HepG2 (cell line): ENCODE data around the gene THOC6. TPM values are rescaled to one million over a fixed set of nuclear protein-coding genes. Genes with fewer than 3 reads are reported as not detected.

ENCODE experiments used
- ATRX ChIP-seq: sonication (generic); formaldehyde crosslinking; IDR thresholded peaks from 2 replicates; pipeline ENCODE4 v1.4.0; 2020; ENCODE audit warnings: missing genetic modification reagents, borderline replicate concordance
- EEA1 ChIP-seq: sonication (generic); formaldehyde crosslinking; IDR thresholded peaks from 2 replicates; pipeline ENCODE4 v1.5.1; 2020; ENCODE audit warnings: mild to moderate bottlenecking, missing genetic modification reagents, borderline replicate concordance
- HDAC1 ChIP-seq: sonication (generic); formaldehyde crosslinking; IDR thresholded peaks from 2 replicates; pipeline ENCODE4 v1.5.1; 2020; ENCODE audit warnings: mild to moderate bottlenecking, missing genetic modification reagents
- HMG20A ChIP-seq: IDR thresholded peaks from 2 replicates; pipeline ENCODE4 v1.6.1; 2016; ENCODE audit warnings: borderline replicate concordance
- MED1 ChIP-seq: sonication (generic); formaldehyde crosslinking; IDR thresholded peaks from 2 replicates; pipeline ENCODE4 v1.4.0; 2020; ENCODE audit warnings: missing genetic modification reagents
- MEF2D ChIP-seq: sonication (generic); formaldehyde crosslinking; IDR thresholded peaks from 2 replicates; pipeline ENCODE4 v1.5.1; 2020; ENCODE audit warnings: mild to moderate bottlenecking, missing genetic modification reagents
- MIXL1 ChIP-seq: IDR thresholded peaks from 2 replicates; pipeline ENCODE4 v1.6.1; 2016
- NKX3-1 ChIP-seq: sonication (generic); formaldehyde crosslinking; IDR thresholded peaks from 2 replicates; pipeline ENCODE4 v1.5.0; 2020; ENCODE audit warnings: missing genetic modification reagents
- NPAS2 ChIP-seq: sonication (generic); formaldehyde crosslinking; IDR thresholded peaks from 2 replicates; pipeline ENCODE4 v1.8.0; 2022; ENCODE audit warnings: mild to moderate bottlenecking, missing genetic modification reagents, borderline replicate concordance
- PAF1 ChIP-seq: IDR thresholded peaks from 2 replicates; pipeline ENCODE4 v1.6.1; 2016; ENCODE audit warnings: missing genetic modification reagents, missing compliant biosample characterization
- RNF2 ChIP-seq: fragments of 450-650 bp; conservative IDR thresholded peaks from 2 replicates; pipeline ENCODE4 v1.6.1; 2016; ENCODE audit warnings: low read depth
- SALL1 ChIP-seq: sonication (generic); formaldehyde crosslinking; IDR thresholded peaks from 2 replicates; pipeline ENCODE4 v1.8.0; 2022; ENCODE audit warnings: mild to moderate bottlenecking, missing genetic modification reagents
- SIN3B ChIP-seq: fragments of 150-350 bp; IDR thresholded peaks from 2 replicates; pipeline ENCODE4 v1.6.1; 2014; ENCODE audit warnings: low read length
- SMARCC2 ChIP-seq: fragments of 450-650 bp; IDR thresholded peaks from 2 replicates; pipeline ENCODE4 v1.6.1; 2017; ENCODE audit warnings: antibody characterized with exemption, mild to moderate bottlenecking
- SOX5 ChIP-seq: IDR thresholded peaks from 2 replicates; pipeline ENCODE4 v1.6.1; 2016; ENCODE audit warnings: borderline replicate concordance
- SUZ12 ChIP-seq: fragments of 150-350 bp; IDR thresholded peaks from 2 replicates; pipeline ENCODE4 v1.6.1; 2014; ENCODE audit warnings: low read depth, low read length
- ZNF136 ChIP-seq: sonication (generic); formaldehyde crosslinking; IDR thresholded peaks from 2 replicates; pipeline ENCODE4 v1.8.1; 2022; ENCODE audit warnings: low read depth, mild to moderate bottlenecking, moderate library complexity, missing genetic modification reagents
- ZNF207 ChIP-seq: fragments of 450-650 bp; IDR thresholded peaks from 2 replicates; pipeline ENCODE4 v1.6.1; 2016; ENCODE audit warnings: antibody characterized with exemption, borderline replicate concordance
- ZNF331 ChIP-seq: sonication (generic); formaldehyde crosslinking; IDR thresholded peaks from 2 replicates; pipeline ENCODE4 v1.4.0; 2020; ENCODE audit warnings: missing genetic modification reagents
- ZNF33B ChIP-seq: sonication (generic); formaldehyde crosslinking; IDR thresholded peaks from 2 replicates; pipeline ENCODE4 v1.5.1; 2020; ENCODE audit warnings: mild to moderate bottlenecking, missing genetic modification reagents
- polyA plus RNA-seq, 8 experiments: library from polyadenylated mRNA; depleted of rRNA in 3 of 8; stranded (reverse) in 7 of 8; unstranded in 1 of 8; fragments of >200 nt; fragmentation: Illumina TruSeq in 4 of 8; extraction: Trizol in 4 of 8; gene quantifications; 2 replicates each; pipeline versions ENCODE4 v1.2.1 to v1.2.3, GENCODE V29; 2011 to 2016; ENCODE audit warnings: low read depth in 4 of 8, missing spikeins in 1 of 8, mixed read lengths in 1 of 8; ENCODE audit not compliant: insufficient read depth in 1 of 8
- total RNA-seq, 5 experiments: library from RNA; depleted of rRNA; stranded (reverse); fragments of >200 nt; fragmentation: Illumina TruSeq; extraction: Trizol; gene quantifications; 2 replicates each; pipeline ENCODE4 v1.2.3, GENCODE V29; 2016; ENCODE audit warnings: low read depth in 1 of 5
- TF ChIP-seq, protein P1 (sequence below): sonication (generic); formaldehyde crosslinking; IDR thresholded peaks from 2 replicates; pipeline ENCODE4 v1.4.0; 2020; ENCODE audit warnings: missing genetic modification reagents, borderline replicate concordance
- TF ChIP-seq, protein P2 (sequence below): sonication (generic); formaldehyde crosslinking; IDR thresholded peaks from 2 replicates; pipeline ENCODE4 v1.5.1; 2020; ENCODE audit warnings: mild to moderate bottlenecking, missing genetic modification reagents, borderline replicate concordance

The THOC6 gene
- total and polyA plus RNA-seq, 2 of the 13 experiments (the other 11 are each of a cell fraction or from before 2014, with no cell fraction given), result 32.1 to 37.0 TPM

DNA sequence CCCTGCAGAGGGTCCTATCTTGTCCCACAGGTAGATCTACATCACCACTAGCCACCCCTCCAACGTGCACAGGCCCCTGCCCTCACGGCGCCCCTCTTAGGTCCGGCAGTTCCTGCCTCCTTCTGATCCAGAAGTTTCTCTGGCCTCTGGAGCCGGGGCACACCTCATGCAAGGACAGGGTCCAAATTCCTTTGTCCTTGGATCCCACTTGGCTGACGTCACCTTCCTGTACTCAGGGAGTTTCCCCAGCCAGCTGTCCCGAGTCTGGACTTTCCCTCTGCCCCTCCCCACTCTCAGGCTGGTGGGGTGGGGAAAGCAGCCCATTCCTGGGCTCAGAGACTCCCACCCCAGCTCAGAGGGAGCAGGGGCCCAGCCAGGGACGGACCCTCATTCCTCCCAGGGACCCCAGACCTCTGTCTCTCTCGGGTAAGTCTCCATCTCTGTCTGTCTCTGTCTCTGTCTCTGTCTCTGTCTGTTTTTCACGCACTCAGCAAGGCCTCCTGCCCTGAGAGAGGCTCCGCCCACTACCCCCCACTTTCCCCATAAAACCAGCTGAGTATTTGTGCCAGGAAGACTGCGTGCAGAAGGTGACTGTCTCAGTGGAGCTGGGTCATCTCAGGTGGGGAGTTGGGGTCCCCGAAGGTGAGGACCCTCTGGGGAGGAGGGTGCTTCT is 41.4 kb downstream of the THOC6 start, which contains the start of gene IL32 (continued):
- TF ChIP-seq MIXL1 (CRISPR knock-in tag) (no peak), SUZ12 (0 out of 2 replicates have a peak, but pooled peaks have one; percentile 3), SALL1 (CRISPR knock-in tag) (peak; percentile 79), SIN3B (no peak), ZNF136 (CRISPR knock-in tag) (0 out of 2 replicates have a peak, but pooled peaks have one; percentile 48), ZNF33B (CRISPR knock-in tag) (peak; percentile 24; the same call in 1 of the 2 replicates), ZNF207 (no peak), HDAC1 (peak; percentile 80), ATRX (CRISPR knock-in tag) (no peak), PAF1 (no peak), RNF2 (0 out of 2 replicates have a peak, but pooled peaks have one; percentile 65), MEF2D (peak; percentile 52; the same call in 1 of the 2 replicates), NPAS2 (CRISPR knock-in tag) (no peak), HMG20A (CRISPR knock-in tag) (peak; percentile 45; the same call in 1 of the 2 replicates), NKX3-1 (CRISPR knock-in tag) (peak; percentile 55; the same call in 1 of the 2 replicates), MED1 (CRISPR knock-in tag) (peak; percentile 92), ZNF331 (peak; percentile 62; the same call in 1 of the 2 replicates), SMARCC2 (no peak), EEA1 (CRISPR knock-in tag) (peak; percentile 59; the same call in 1 of the 2 replicates), SOX5 (CRISPR knock-in tag) (peak; percentile 53)
- TF ChIP-seq, protein P1, sequence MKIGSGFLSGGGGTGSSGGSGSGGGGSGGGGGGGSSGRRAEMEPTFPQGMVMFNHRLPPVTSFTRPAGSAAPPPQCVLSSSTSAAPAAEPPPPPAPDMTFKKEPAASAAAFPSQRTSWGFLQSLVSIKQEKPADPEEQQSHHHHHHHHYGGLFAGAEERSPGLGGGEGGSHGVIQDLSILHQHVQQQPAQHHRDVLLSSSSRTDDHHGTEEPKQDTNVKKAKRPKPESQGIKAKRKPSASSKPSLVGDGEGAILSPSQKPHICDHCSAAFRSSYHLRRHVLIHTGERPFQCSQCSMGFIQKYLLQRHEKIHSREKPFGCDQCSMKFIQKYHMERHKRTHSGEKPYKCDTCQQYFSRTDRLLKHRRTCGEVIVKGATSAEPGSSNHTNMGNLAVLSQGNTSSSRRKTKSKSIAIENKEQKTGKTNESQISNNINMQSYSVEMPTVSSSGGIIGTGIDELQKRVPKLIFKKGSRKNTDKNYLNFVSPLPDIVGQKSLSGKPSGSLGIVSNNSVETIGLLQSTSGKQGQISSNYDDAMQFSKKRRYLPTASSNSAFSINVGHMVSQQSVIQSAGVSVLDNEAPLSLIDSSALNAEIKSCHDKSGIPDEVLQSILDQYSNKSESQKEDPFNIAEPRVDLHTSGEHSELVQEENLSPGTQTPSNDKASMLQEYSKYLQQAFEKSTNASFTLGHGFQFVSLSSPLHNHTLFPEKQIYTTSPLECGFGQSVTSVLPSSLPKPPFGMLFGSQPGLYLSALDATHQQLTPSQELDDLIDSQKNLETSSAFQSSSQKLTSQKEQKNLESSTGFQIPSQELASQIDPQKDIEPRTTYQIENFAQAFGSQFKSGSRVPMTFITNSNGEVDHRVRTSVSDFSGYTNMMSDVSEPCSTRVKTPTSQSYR (CRISPR knock-in tag), result peak; percentile 39; the same call in 1 of the 2 replicates
- TF ChIP-seq, protein P2, sequence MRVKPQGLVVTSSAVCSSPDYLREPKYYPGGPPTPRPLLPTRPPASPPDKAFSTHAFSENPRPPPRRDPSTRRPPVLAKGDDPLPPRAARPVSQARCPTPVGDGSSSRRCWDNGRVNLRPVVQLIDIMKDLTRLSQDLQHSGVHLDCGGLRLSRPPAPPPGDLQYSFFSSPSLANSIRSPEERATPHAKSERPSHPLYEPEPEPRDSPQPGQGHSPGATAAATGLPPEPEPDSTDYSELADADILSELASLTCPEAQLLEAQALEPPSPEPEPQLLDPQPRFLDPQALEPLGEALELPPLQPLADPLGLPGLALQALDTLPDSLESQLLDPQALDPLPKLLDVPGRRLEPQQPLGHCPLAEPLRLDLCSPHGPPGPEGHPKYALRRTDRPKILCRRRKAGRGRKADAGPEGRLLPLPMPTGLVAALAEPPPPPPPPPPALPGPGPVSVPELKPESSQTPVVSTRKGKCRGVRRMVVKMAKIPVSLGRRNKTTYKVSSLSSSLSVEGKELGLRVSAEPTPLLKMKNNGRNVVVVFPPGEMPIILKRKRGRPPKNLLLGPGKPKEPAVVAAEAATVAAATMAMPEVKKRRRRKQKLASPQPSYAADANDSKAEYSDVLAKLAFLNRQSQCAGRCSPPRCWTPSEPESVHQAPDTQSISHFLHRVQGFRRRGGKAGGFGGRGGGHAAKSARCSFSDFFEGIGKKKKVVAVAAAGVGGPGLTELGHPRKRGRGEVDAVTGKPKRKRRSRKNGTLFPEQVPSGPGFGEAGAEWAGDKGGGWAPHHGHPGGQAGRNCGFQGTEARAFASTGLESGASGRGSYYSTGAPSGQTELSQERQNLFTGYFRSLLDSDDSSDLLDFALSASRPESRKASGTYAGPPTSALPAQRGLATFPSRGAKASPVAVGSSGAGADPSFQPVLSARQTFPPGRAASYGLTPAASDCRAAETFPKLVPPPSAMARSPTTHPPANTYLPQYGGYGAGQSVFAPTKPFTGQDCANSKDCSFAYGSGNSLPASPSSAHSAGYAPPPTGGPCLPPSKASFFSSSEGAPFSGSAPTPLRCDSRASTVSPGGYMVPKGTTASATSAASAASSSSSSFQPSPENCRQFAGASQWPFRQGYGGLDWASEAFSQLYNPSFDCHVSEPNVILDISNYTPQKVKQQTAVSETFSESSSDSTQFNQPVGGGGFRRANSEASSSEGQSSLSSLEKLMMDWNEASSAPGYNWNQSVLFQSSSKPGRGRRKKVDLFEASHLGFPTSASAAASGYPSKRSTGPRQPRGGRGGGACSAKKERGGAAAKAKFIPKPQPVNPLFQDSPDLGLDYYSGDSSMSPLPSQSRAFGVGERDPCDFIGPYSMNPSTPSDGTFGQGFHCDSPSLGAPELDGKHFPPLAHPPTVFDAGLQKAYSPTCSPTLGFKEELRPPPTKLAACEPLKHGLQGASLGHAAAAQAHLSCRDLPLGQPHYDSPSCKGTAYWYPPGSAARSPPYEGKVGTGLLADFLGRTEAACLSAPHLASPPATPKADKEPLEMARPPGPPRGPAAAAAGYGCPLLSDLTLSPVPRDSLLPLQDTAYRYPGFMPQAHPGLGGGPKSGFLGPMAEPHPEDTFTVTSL, result peak; percentile 55; the same call in 1 of the 2 replicates
